MM.1S (cell line): Measurements from ENCODE around the gene SLC24A3.
A peak's percentile ranks its signal among the peaks of the same experiment; 100 is the strongest.

Source experiments
- DNase-seq: peaks from one replicate; pipeline ENCODE4 v3.0.0-alpha.2; 2015
- H2AFZ ChIP-seq: fragments of 300-600 bp; sonication (generic); 2 replicates; pipeline ENCODE4 v1.6.0; 2016; ENCODE audit warnings: antibody characterized with exemption, low read length
- H3F3A ChIP-seq: fragments of 300-600 bp; sonication (generic); 2 replicates; pipeline ENCODE4 v1.6.1; 2016; ENCODE audit warnings: mild to moderate bottlenecking, antibody characterized with exemption, low read length, moderate library complexity, mixed read lengths; ENCODE audit not compliant: insufficient read depth
- H3K27ac ChIP-seq: fragments of 300-600 bp; sonication (generic); 2 replicates; pipeline ENCODE4 v1.5.1; 2016; ENCODE audit warnings: mild to moderate bottlenecking, low read length
- H3K27me3 ChIP-seq: fragments of 300-600 bp; sonication (generic); replicated peaks from 2 replicates; pipeline ENCODE4 v1.6.0; 2016; ENCODE audit warnings: low read length; ENCODE audit not compliant: insufficient read depth
- H3K36me3 ChIP-seq: fragments of 300-600 bp; sonication (generic); replicated peaks from 2 replicates; pipeline ENCODE4 v1.6.1; 2016; ENCODE audit warnings: mild to moderate bottlenecking, low read length, mixed read lengths; ENCODE audit not compliant: insufficient read depth
- H3K4me1 ChIP-seq: fragments of 300-600 bp; sonication (generic); 2 replicates; pipeline ENCODE4 v1.6.1; 2016; ENCODE audit warnings: low read length, mixed read lengths
- H3K4me2 ChIP-seq: fragments of 300-600 bp; sonication (generic); 2 replicates; pipeline ENCODE4 v1.6.0; 2016; ENCODE audit warnings: low read depth, low read length
- H3K4me3 ChIP-seq: fragments of 300-600 bp; sonication (generic); 2 replicates; pipeline ENCODE4 v1.5.1; 2016; ENCODE audit warnings: low read length, mixed read lengths
- H3K79me2 ChIP-seq: fragments of 300-600 bp; sonication (generic); 2 replicates; pipeline ENCODE4 v1.6.1; 2016; ENCODE audit warnings: mixed run types, low read length, mixed read lengths
- H3K9ac ChIP-seq: fragments of 300-600 bp; sonication (generic); 2 replicates; pipeline ENCODE4 v1.6.1; 2016; ENCODE audit warnings: low read length, mixed read lengths
- H3K9me2 ChIP-seq: fragments of 300-600 bp; sonication (generic); replicated peaks from 2 replicates; pipeline ENCODE4 v1.6.1; 2016; ENCODE audit warnings: mild to moderate bottlenecking, low read length, mixed read lengths; ENCODE audit not compliant: insufficient read depth
- H3K9me3 ChIP-seq: fragments of 300-600 bp; sonication (generic); replicated peaks from 2 replicates; pipeline ENCODE4 v1.6.1; 2016; ENCODE audit warnings: mild to moderate bottlenecking, low read length, mixed read lengths; ENCODE audit not compliant: insufficient read depth
- H4K20me1 ChIP-seq: fragments of 300-600 bp; sonication (generic); 2 replicates; pipeline ENCODE4 v1.6.1; 2016; ENCODE audit warnings: mild to moderate bottlenecking, low read length, moderate library complexity, mixed read lengths; ENCODE audit not compliant: insufficient read depth
- EZH2 ChIP-seq: fragments of 300-600 bp; sonication (generic); optimal IDR thresholded peaks from 2 replicates; pipeline ENCODE3; 2017; ENCODE audit warnings: low read depth, mild to moderate bottlenecking, antibody characterized with exemption, low read length, mixed read lengths
- EZH2phosphoT487 ChIP-seq: fragments of 300-600 bp; sonication (generic); IDR thresholded peaks from 2 replicates; pipeline ENCODE4 v1.6.1; 2018; ENCODE audit warnings: antibody characterized with exemption, low read length
- TF ChIP-seq, protein P1 (sequence below): fragments of 300-600 bp; sonication (generic); IDR thresholded peaks from 2 replicates; pipeline ENCODE4 v1.5.1; 2016; ENCODE audit warnings: antibody characterized with exemption, low read length, mixed read lengths

SLC24A3 gene

DNA sequence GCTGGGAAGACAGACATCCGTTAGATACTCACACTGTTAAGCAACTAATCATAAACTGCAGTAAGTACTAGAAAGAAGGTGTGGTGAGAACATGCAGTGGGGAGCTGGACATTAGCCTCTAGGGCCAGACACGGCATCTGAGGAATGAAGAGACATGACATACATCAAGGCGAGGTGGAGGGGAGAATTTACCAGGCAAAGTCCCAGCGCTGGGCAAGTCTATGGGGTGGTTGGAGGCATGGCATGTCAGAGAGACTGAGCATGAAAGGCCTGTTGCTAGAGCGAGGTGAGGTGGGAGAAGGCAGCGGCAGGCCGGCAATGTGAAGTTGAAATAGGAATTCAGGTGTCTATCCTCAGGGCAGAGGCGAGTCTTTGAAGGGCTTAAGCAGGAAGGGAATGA lies 31.8 kb downstream of the SLC24A3 start:
- no peak overlapping the region for H3K4me2 ChIP-seq
- no peak overlapping the region for H3K4me3 ChIP-seq
- H3F3A ChIP-seq: no peaks in the 10 kb centered on the region
- no peaks in the 10 kb centered on the region for H3K79me2 ChIP-seq
- no peaks in the 10 kb centered on the region for H4K20me1 ChIP-seq
- no peaks in the 10 kb centered on the region for H3K4me1 ChIP-seq
- TF ChIP-seq EZH2 (no peak), EZH2phosphoT487 (no peak)
- TF ChIP-seq, protein P1, sequence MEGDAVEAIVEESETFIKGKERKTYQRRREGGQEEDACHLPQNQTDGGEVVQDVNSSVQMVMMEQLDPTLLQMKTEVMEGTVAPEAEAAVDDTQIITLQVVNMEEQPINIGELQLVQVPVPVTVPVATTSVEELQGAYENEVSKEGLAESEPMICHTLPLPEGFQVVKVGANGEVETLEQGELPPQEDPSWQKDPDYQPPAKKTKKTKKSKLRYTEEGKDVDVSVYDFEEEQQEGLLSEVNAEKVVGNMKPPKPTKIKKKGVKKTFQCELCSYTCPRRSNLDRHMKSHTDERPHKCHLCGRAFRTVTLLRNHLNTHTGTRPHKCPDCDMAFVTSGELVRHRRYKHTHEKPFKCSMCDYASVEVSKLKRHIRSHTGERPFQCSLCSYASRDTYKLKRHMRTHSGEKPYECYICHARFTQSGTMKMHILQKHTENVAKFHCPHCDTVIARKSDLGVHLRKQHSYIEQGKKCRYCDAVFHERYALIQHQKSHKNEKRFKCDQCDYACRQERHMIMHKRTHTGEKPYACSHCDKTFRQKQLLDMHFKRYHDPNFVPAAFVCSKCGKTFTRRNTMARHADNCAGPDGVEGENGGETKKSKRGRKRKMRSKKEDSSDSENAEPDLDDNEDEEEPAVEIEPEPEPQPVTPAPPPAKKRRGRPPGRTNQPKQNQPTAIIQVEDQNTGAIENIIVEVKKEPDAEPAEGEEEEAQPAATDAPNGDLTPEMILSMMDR: no peak
- no peaks in the 10 kb centered on the region for H3K9me3 ChIP-seq
- no peak overlapping the region for H2AFZ ChIP-seq
- no peaks in the 10 kb centered on the region for H3K9me2 ChIP-seq
- H3K27me3 ChIP-seq: no peaks in the 10 kb centered on the region
- DNase-seq: no peak
- H3K27ac ChIP-seq: no peak overlapping the region
- H3K9ac ChIP-seq: no peak overlapping the region
- no peaks in the 10 kb centered on the region for H3K36me3 ChIP-seq

DNA sequence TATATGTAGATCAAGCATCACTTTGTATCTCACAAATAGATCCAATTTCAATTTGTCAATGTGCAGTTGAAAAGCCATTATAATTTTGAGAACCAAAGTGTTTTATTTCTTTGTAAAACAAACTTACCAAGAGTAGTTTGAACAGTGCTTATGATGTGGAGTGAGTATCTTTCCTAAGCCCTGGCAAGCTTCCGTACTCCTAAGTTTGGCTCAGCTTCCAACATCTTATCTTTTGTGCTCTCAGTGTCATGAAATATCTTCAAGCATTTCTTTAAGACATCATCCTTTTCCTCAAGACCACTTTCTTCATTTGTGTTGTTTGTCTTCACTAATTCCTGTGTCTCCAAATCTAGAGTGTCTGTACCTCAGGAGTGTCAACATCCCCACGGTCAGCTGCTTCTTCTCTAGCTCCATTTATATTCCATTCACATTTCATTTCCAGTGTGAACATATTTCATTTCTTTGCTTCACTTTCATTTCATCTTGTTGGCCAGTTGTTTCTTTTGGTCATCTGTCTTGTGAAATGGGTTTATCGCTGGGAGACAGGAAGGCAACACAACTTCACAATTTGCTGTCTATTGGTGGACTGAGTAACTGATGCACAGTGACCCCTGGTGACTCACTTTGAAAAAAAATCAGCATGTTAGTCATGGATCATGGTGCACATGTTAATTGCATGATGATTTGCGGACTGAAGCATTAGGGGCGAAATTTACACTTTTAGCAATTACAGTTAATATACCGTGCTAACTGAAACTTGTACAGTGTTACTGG lies 36.9 kb downstream of the SLC24A3 start:
- Histone ChIP-seq H4K20me1 (no peaks in the 10 kb centered on the region), H3K9ac (no peak overlapping the region), H2AFZ (no peak overlapping the region), H3K4me3 (no peak overlapping the region), H3K4me1 (no peaks in the 10 kb centered on the region), H3F3A (no peaks in the 10 kb centered on the region), H3K9me3 (no peaks in the 10 kb centered on the region), H3K79me2 (no peaks in the 10 kb centered on the region), H3K27me3 (no peaks in the 10 kb centered on the region), H3K9me2 (no peaks in the 10 kb centered on the region), H3K27ac (no peak overlapping the region), H3K4me2 (no peak overlapping the region), H3K36me3 (no peaks in the 10 kb centered on the region)
- TF ChIP-seq EZH2 (no peak), EZH2phosphoT487 (no peak)
- TF ChIP-seq, protein P1: peak; percentile 19
- no peak for DNase-seq

DNA sequence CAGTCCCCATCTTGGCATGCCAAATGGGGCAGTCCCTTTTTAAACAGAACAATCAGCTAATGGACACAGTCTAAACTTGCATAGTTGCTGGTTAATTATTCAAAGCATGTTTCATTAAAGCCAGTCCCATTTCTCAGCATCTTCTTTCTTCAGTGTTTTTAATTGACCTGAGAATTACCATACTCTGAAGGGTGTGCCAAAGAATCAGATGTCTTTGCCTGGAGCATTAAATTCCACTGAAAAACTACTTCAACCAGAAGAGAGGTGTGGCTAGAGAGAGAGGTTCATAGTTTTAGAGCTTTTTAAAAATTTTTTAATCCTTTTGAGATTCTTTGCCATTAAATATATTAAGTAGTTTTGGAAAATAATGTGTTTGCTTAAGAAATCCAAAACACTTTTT lies 37.9 kb downstream of the SLC24A3 start:
- DNase-seq: no peak
- no peaks in the 10 kb centered on the region for H3F3A ChIP-seq

More for the DNA sequence above, 37.9 kb downstream of the SLC24A3 start:
- Histone ChIP-seq H4K20me1 (no peaks in the 10 kb centered on the region), H3K9ac (no peak overlapping the region), H3K79me2 (no peaks in the 10 kb centered on the region), H3K4me1 (no peaks in the 10 kb centered on the region), H3K4me2 (no peak overlapping the region), H3K4me3 (no peak overlapping the region), H3K9me2 (no peaks in the 10 kb centered on the region), H3K27me3 (no peaks in the 10 kb centered on the region), H3K27ac (no peak overlapping the region), H3K9me3 (no peaks in the 10 kb centered on the region), H2AFZ (no peak overlapping the region), H3K36me3 (no peaks in the 10 kb centered on the region)
- no peak for TF ChIP-seq EZH2phosphoT487
- no peak for TF ChIP-seq EZH2
- TF ChIP-seq, protein P1: no peak
